Psoas muscle (tissue), 8 donors: ENCODE results near the gene TNFAIP2. TPM values are rescaled to one million over a fixed set of nuclear protein-coding genes. Genes with fewer than 3 reads are reported as not detected.

Experiments used
- ATAC-seq, 4 donors: fragments of 200-7000 bp; cut with Tn5 transposase; one replicate each; pipeline ENCODE4 v1.9.1; 2020; ENCODE audit warnings: moderate library complexity in 3 of 4, mild to moderate bottlenecking in 2 of 4
- DNase-seq, 2 donors: peaks; one replicate each; pipeline ENCODE4 v3.0.0-alpha.2; 2020
- H3K27ac ChIP-seq: fragments of 200-600 bp; one replicate; pipeline ENCODE4 v1.8.0; 2022
- H3K27me3 ChIP-seq, 3 donors: fragments of 200-600 bp in 1 of 3; one replicate each; pipeline versions ENCODE4 v1.6.1 to v1.8.0; 2013 to 2022; ENCODE audit warnings: low read length in 2 of 3, mild to moderate bottlenecking in 2 of 3, moderate library complexity in 1 of 3; ENCODE audit not compliant: insufficient read depth in 3 of 3
- H3K36me3 ChIP-seq, 2 donors: fragments of 200-600 bp in 1 of 2; one replicate each; pipeline versions ENCODE4 v1.6.1 to v1.8.0; 2013 to 2022; ENCODE audit warnings: low read depth in 1 of 2, mild to moderate bottlenecking in 1 of 2, moderate library complexity in 1 of 2; ENCODE audit not compliant: insufficient read depth in 1 of 2
- H3K4me1 ChIP-seq: fragments of 200-600 bp; one replicate; pipeline ENCODE4 v1.8.0; 2022
- H3K4me3 ChIP-seq: fragments of 200-600 bp; one replicate; pipeline ENCODE4 v1.8.0; 2022; ENCODE audit warnings: mild to moderate bottlenecking
- H3K9me3 ChIP-seq: fragments of 200-600 bp; one replicate; pipeline ENCODE4 v1.8.0; 2022
- WGBS, 3 donors: extraction: QIAGEN DNeasy Blood & Tissue Kit; methylation state at CpG; one replicate each; pipeline versions ENCODE4 v1.1.6 to v1.1.7; 2013; 5-methylcytosine and 5-hydroxymethylcytosine counted together
- intact Hi-C, 2 donors: fragments of 100-400 bp; cut with DNase I; formaldehyde crosslinking; loops; one replicate each; pipeline versions ENCODE4 v1.11.0 to v1.14.2; 2022
- polyA plus RNA-seq, 3 donors: library from polyadenylated mRNA; stranded (reverse); fragments of 200-250 nt; gene quantifications; one replicate each; pipeline ENCODE4 v1.2.3, GENCODE V29; 2013
- total RNA-seq, 4 donors: library from RNA; stranded (reverse); fragmentation: NEBNext Ultra II Directional in 2 of 4; extraction: Animal tissue kit (Norgen Biotek cat#: 25700) in 2 of 4; gene quantifications; one replicate each; pipeline versions ENCODE4 v1.2.1 to v1.2.4, GENCODE V29; 2021 to 2023
- TF ChIP-seq, protein P1 (sequence below): fragments of 200-600 bp; IDR thresholded peaks from one replicate; pipeline ENCODE4 v1.8.0; 2022; ENCODE audit warnings: antibody characterized with exemption
- donor health status: healthy with polysubstance abuse.
- donor health status: DM: no; HTN: no; CAD: no; lungs with moderate emphysema.
- donor health status: Bipolar disorder and iron deficiency.
- donor health status: healthy.
- donor health status: DM: yes; HTN: yes; CAD: no.
- donor health status: DM: no; HTN: no; CAD: no.
- donor health status: DM: no; HTN: no; CAD: no.
- donor health status: DM: yes; HTN: yes; CAD: no.

TNFAIP2 gene
- total and polyA plus RNA-seq, 7 donors = 25.7 to 146 (median 39.9) TPM

DNA sequence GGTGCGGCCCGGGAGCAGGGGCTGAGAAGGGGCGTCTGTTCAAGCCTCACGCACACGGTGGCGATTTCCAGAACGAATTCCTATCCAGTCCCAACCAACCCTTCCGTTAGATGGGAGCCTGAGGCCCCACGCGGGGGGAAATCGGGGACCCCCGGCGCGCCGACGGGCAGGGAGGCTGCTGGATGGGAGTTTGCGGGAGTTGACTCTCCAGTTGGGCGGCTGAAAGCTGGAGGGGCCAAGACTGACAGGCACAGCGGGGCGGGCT, 18.9 kb upstream of the TNFAIP2 start:
- TF ChIP-seq, protein P1, sequence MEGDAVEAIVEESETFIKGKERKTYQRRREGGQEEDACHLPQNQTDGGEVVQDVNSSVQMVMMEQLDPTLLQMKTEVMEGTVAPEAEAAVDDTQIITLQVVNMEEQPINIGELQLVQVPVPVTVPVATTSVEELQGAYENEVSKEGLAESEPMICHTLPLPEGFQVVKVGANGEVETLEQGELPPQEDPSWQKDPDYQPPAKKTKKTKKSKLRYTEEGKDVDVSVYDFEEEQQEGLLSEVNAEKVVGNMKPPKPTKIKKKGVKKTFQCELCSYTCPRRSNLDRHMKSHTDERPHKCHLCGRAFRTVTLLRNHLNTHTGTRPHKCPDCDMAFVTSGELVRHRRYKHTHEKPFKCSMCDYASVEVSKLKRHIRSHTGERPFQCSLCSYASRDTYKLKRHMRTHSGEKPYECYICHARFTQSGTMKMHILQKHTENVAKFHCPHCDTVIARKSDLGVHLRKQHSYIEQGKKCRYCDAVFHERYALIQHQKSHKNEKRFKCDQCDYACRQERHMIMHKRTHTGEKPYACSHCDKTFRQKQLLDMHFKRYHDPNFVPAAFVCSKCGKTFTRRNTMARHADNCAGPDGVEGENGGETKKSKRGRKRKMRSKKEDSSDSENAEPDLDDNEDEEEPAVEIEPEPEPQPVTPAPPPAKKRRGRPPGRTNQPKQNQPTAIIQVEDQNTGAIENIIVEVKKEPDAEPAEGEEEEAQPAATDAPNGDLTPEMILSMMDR = no peak
- Histone ChIP-seq H3K27me3 (peaks cover 0 to 51% (median 18%) of the 10 kb centered on the region in 3 donors), H3K36me3 (no peaks in the 10 kb centered on the region), H3K4me1 (peaks cover 19% of the 10 kb centered on the region), H3K27ac (no peak overlapping the region), H3K4me3 (peak overlapping the region; percentile 18), H3K9me3 (no peaks in the 10 kb centered on the region)
- intact Hi-C loops = loop anchor here in 1 of 2 donors (2.0 kb wide), 2 partner anchors 80 to 188 kb away; no protein-coding TSS in a partner anchor
- ATAC-seq = no peak
- DNase-seq = no peak
- 7 to 16% (median 16%) methylated on average over 16 to 20 of the region's 20 CpGs for WGBS, 3 donors

DNA sequence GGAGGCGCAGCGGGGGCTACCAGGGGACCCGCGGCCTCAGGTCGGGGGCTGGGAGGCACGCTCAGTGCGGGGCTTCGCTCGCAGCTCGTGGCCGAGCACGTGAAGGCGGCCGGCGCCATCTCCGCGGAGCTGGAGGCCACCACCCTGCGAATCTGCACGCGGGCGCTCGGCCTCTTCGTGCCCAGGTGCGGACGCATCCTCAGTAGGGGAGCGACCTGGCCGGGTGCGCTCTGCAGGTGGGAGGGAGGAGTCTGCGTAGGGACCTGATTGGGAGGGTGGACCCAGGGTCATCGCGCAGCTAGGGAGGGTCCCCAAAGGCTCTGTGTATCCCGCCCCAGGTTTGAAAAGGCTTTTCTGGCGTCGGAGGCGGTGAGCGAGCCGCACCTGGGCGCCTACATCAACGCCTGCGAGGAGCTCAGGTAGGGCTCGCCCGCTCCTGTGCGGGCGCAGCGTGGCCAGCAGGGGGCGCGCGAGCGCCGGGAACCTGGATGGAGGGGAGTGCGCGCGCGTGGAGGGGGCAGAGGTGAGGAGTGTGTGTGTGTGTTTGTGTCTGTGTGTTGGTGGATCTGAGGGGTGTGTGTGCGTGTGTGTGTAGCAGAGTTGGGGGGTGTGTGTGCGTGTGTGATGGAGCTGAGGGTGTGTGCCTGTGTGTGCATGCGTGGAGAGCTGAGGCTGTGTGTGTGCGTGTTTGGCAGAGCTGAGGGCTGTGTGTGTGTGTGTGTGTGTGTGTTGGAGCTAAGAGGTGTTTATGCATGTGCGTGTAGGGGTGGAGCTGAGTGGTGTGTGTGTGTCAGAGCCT, 18.4 kb upstream of the TNFAIP2 start:
- Histone ChIP-seq H3K27me3 (peaks cover 0 to 50% (median 16%) of the 10 kb centered on the region in 3 donors), H3K9me3 (no peaks in the 10 kb centered on the region), H3K4me1 (peaks cover 22% of the 10 kb centered on the region), H3K27ac (no peak overlapping the region), H3K36me3 (no peaks in the 10 kb centered on the region), H3K4me3 (no peak overlapping the region)
- TF ChIP-seq, protein P1 = peak; percentile 92
- peak; percentile 67 to 87 (median 74) for ATAC-seq
- DNase-seq = peak; percentile 68 to 86
- WGBS, 3 donors = 7 to 9% (median 8%) methylated on average over 50 to 59 of the region's 59 CpGs
- intact Hi-C loops = loop anchor here (2.0 to 5.0 kb wide), 3 partner anchors 80 to 188 kb away; no protein-coding TSS in a partner anchor

DNA sequence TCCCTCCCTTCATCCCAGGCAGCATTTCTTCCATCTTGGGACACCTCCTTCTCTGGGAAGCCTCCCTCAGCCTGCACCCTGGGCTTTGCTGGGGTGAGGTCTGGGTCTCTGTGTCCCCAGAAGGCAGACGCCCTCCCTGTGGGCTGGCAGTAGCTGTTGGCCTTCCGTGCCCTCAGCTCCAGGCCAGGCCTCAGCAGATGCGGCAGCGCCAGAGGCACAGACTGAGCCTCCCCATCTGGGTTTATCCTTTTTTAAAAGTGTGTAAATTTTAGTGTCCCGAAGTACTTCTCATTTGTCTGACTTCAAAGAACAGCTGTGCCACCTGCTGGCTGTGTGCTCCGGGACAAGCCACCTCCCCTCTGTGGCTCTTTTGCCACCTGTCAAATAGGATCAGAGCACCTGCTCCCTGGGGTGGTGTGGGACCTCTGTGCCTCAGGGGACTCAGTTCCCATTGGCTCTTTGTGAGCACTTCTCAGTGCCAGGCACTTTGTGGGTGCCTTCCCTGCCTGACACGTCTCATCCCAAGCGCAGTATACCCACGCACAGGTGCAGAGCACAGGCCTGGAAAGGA, 17.6 kb upstream of the TNFAIP2 start:
- H3K27ac ChIP-seq = peak overlapping the region; percentile 46
- DNase-seq (no peak), ATAC-seq (no peak)
- H3K36me3 ChIP-seq = no peaks in the 10 kb centered on the region
- WGBS, 3 donors = 50 to 72% (median 56%) methylated on average over 9 of the region's 9 CpGs
- H3K4me3 ChIP-seq = no peak overlapping the region
- TF ChIP-seq, protein P1 = no peak
- no peaks in the 10 kb centered on the region for H3K9me3 ChIP-seq
- peaks cover 30% of the 10 kb centered on the region for H3K4me1 ChIP-seq
- intact Hi-C loops = loop anchor here (2.0 to 5.0 kb wide), 3 partner anchors 79 to 187 kb away; no protein-coding TSS in a partner anchor
- peaks cover 0 to 42% (median 14%) of the 10 kb centered on the region in 3 donors for H3K27me3 ChIP-seq

DNA sequence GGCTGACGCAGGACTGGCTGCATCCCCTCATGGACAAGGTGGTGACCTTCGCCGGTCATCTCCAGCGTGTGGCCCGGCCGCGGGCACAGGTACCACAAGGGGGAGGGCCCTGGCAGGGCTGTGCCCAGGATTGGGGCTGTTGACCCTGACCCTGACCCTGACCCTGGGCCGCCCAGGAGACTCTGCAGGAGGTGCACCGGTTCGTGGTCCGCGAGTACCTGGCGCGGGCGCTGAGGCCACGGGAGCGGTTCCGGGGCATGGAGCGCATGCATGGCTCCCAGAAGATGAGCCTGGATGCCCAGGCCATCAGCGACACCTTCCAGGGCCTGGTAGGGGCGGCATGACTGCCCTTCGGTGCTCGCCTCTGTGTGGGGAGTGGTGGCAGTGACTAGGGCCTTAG, 15.8 kb upstream of the TNFAIP2 start:
- H3K27ac ChIP-seq = no peak overlapping the region
- no peaks in the 10 kb centered on the region for H3K9me3 ChIP-seq
- no peak for ATAC-seq
- DNase-seq = no peak
- intact Hi-C loops = loop anchor here in 1 of 2 donors (2.0 to 5.0 kb wide), 2 partner anchors 80 to 185 kb away; no protein-coding TSS in a partner anchor
- H3K4me3 ChIP-seq = no peak overlapping the region
- TF ChIP-seq, protein P1 = no peak
- 94 to 96% (median 95%) methylated on average over 22 to 23 of the region's 23 CpGs for WGBS, 3 donors
- H3K27me3 ChIP-seq = peaks cover 0 to 24% (median 10%) of the 10 kb centered on the region in 3 donors
- H3K4me1 ChIP-seq = peaks cover 48% of the 10 kb centered on the region
- no peaks in the 10 kb centered on the region for H3K36me3 ChIP-seq
